Heart right ventricle (tissue), 16 donors: ENCODE data around the gene YPEL3. TPM values are rescaled to one million over a fixed set of nuclear protein-coding genes. Genes with fewer than 3 reads are reported as not detected.

Source experiments
- ATAC-seq, 8 donors: fragments of 200-7000 bp; cut with Tn5 transposase; one replicate each; pipeline ENCODE4 v1.9.1; 2020; ENCODE audit warnings: mild to moderate bottlenecking in 8 of 8, moderate library complexity in 8 of 8, moderate number of reproducible peaks in 1 of 8
- DNase-seq, 2 donors: peaks; one replicate each; pipeline ENCODE4 v3.0.0-alpha.2; 2020
- H3K27ac ChIP-seq, 10 donors: fragments of 200-600 bp; sonication (generic) in 2 of 10; one replicate each; pipeline versions ENCODE4 v1.5.0 to v1.8.0; 2020 to 2022; ENCODE audit warnings: mild to moderate bottlenecking in 3 of 10
- H3K27me3 ChIP-seq, 7 donors: fragments of 200-600 bp; one replicate each; pipeline ENCODE4 v1.8.0; 2021 to 2022; ENCODE audit warnings: mild to moderate bottlenecking in 2 of 7
- H3K36me3 ChIP-seq, 9 donors: fragments of 200-600 bp; sonication (generic) in 1 of 9; one replicate each; pipeline versions ENCODE4 v1.5.0 to v1.8.0; 2020 to 2022; ENCODE audit warnings: mild to moderate bottlenecking in 2 of 9
- H3K4me1 ChIP-seq, 9 donors: fragments of 200-600 bp; sonication (generic) in 1 of 9; one replicate each; pipeline versions ENCODE4 v1.5.0 to v1.8.0; 2020 to 2022; ENCODE audit warnings: mild to moderate bottlenecking in 4 of 9
- H3K4me3 ChIP-seq, 10 donors: fragments of 200-600 bp; sonication (generic) in 2 of 10; one replicate each; pipeline versions ENCODE4 v1.5.0 to v1.8.0; 2020 to 2022; ENCODE audit warnings: mild to moderate bottlenecking in 7 of 10, moderate library complexity in 2 of 10
- H3K9me3 ChIP-seq, 11 donors: fragments of 200-600 bp in 10 of 11; sonication (generic) in 2 of 11; one replicate each; pipeline versions ENCODE4 v1.5.0 to v1.8.0; 2013 to 2022; ENCODE audit warnings: mild to moderate bottlenecking in 2 of 11, control low read depth in 1 of 11, moderate library complexity in 1 of 11
- CTCF ChIP-seq, 9 donors: fragments of 200-600 bp; sonication (generic) in 2 of 9; IDR thresholded peaks; one replicate each; pipeline versions ENCODE4 v1.5.0 to v1.8.0; 2021 to 2022; ENCODE audit warnings: antibody characterized with exemption in 9 of 9, mild to moderate bottlenecking in 5 of 9, moderate library complexity in 1 of 9
- WGBS, 2 donors: extraction: QIAGEN DNeasy Blood & Tissue Kit; methylation state at CpG; one replicate each; pipeline ENCODE4 v1.1.7; 2013; ENCODE audit warnings: inconsistent platforms in 1 of 2; 5-methylcytosine and 5-hydroxymethylcytosine counted together
- intact Hi-C, 10 donors: fragments of 100-400 bp; cut with DNase I; formaldehyde crosslinking; loops; one replicate each; pipeline versions ENCODE4 v1.11.1 to v1.14.2; 2022
- polyA plus RNA-seq, 2 donors: library from polyadenylated mRNA; stranded (reverse); fragments of 200-250 nt; gene quantifications; one replicate each; pipeline ENCODE4 v1.2.3, GENCODE V29; 2013
- total RNA-seq, 10 donors: library from RNA; stranded (reverse); fragmentation: NEBNext Ultra II Directional in 3 of 10; extraction: Animal tissue kit (Norgen Biotek cat#: 25700) in 3 of 10; gene quantifications; one replicate each; pipeline versions ENCODE4 v1.2.1 to v1.2.4, GENCODE V29; 2021 to 2023
- donor health status: Arrhythmogenic right ventricular cardiomyopathy.
- donor health status: ischemic (EF 13 %, LVEDD 7.1; RV severe dilation, severe dysfunction).
- donor health status: healthy with polysubstance abuse.
- donor health status: DM: no; HTN: yes; CAD: no.
- donor health status: DM: no; HTN: no; CAD: no.
- donor health status: ischemic (EF 25% LVEDD 6.9; RV normal size, moderate dysfunction).
- donor health status: ischemic (EF 25% LVEDD 5.7; RV mildly dilated, moderate dysfunction).
- donor health status: healthy.
- donor health status: DM: yes; HTN: yes; CAD: no.
- donor health status: Ischemic cardiomyopathy.
- donor health status: ischemic (EF 35%, LVEDD 5.7; RV mildly dilated, moderate dysfunction).
- donor health status: nonischemic (EF 11% LVEDD 7.7; RV severe dilation, severe dysfunction).
- donor health status: DM: yes; HTN: yes; CAD: no.
- donor health status: PGD.
- donor health status: ischemic (EF 29% LVEDD 5.4; RV normal size, mild dysfunction).
- donor health status: nonischemic (EF 23%, LVEDD 6.1; RV moderate dilation, normal function).

YPEL3 gene
- total and polyA plus RNA-seq, 12 donors, result 31.5 to 203 (median 46.6) TPM

GRCh38 chr16:30046178-30046577, 49.8 kb downstream of the YPEL3 start:
- ATAC-seq (no peak), DNase-seq (no peak)
- Histone ChIP-seq H3K4me3 (no peak overlapping the region), H3K4me1 (no peaks in the 10 kb centered on the region), H3K27ac (no peak overlapping the region), H3K9me3 (no peaks in the 10 kb centered on the region), H3K27me3 (peaks cover 0 to 5% (median 0%) of the 10 kb centered on the region in 7 donors), H3K36me3 (no peaks in the 10 kb centered on the region)
- intact Hi-C loops, result no loop called here
- 78 to 79% methylated on average over 8 of the region's 8 CpGs for WGBS, 2 donors
- no peak for TF ChIP-seq CTCF (IDR thresholded peaks at IDR 0.05)

Other genes with a start within 250 kb of the YPEL3 start
- gene CDIPT, start 233.0 kb downstream of the YPEL3 start, total RNA-seq, result 10 to 100 TPM; 61.8 to 87.0 (median 72.7) TPM
- gene CDIPT, start 233.0 kb downstream of the YPEL3 start, polyA plus RNA-seq, result 10 to 100 TPM; 55.1 to 99.6 TPM
- gene SEZ6L2, start 196.7 kb downstream of the YPEL3 start, total RNA-seq, result 1 to 10 TPM in 2 of 10 donors, under 1 TPM in 8; 0.17 to 1.2 (median 0.73) TPM
- gene SEZ6L2, start 196.7 kb downstream of the YPEL3 start, polyA plus RNA-seq, result under 1 TPM in 1 of 2 donors, not detected in 1; 0.61 TPM
- gene ASPHD1, start 195.7 kb downstream of the YPEL3 start, total RNA-seq, result 1 to 10 TPM in 1 of 10 donors, under 1 TPM in 5, not detected in 4; 0.20 to 1.1 (median 0.75) TPM
- gene ASPHD1, start 195.7 kb downstream of the YPEL3 start, polyA plus RNA-seq, result under 1 TPM in 1 of 2 donors, not detected in 1; 0.28 TPM
- 1 to 10 TPM; 5.4 to 8.2 (median 7.3) TPM for gene KCTD13, start 170.0 kb downstream of the YPEL3 start, total RNA-seq
- 10 to 100 TPM in 1 of 2 donors, 1 to 10 TPM in 1; 5.2 to 18.0 TPM for gene KCTD13, start 170.0 kb downstream of the YPEL3 start, polyA plus RNA-seq
- 100 to 1,000 TPM in 1 of 10 donors, 10 to 100 TPM in 9; 53.0 to 105 (median 67.1) TPM for gene TMEM219, start 134.1 kb downstream of the YPEL3 start, total RNA-seq
- 10 to 100 TPM; 80.4 to 85.9 TPM for gene TMEM219, start 134.1 kb downstream of the YPEL3 start, polyA plus RNA-seq
- gene TAOK2, start 122.3 kb downstream of the YPEL3 start, total RNA-seq, result 10 to 100 TPM; 27.0 to 40.6 (median 32.7) TPM
- 10 to 100 TPM; 27.6 to 50.4 TPM for gene TAOK2, start 122.3 kb downstream of the YPEL3 start, polyA plus RNA-seq
- gene HIRIP3, start 100.6 kb downstream of the YPEL3 start, total RNA-seq, result 10 to 100 TPM; 14.4 to 23.2 (median 17.1) TPM
- 10 to 100 TPM; 17.9 to 22.4 TPM for gene HIRIP3, start 100.6 kb downstream of the YPEL3 start, polyA plus RNA-seq
- 10 to 100 TPM; 23.2 to 34.8 (median 30.6) TPM for gene INO80E, start 100.0 kb downstream of the YPEL3 start, total RNA-seq
- 10 to 100 TPM; 63.2 to 80.4 TPM for gene INO80E, start 100.0 kb downstream of the YPEL3 start, polyA plus RNA-seq
- under 1 TPM in 4 of 10 donors, not detected in 6; 0.27 to 0.95 (median 0.48) TPM for gene DOC2A, start 85.2 kb downstream of the YPEL3 start, total RNA-seq
- gene DOC2A, start 85.2 kb downstream of the YPEL3 start, polyA plus RNA-seq, result 1 to 10 TPM in 1 of 2 donors, under 1 TPM in 1; 0.41 to 2.7 TPM
- not detected for gene C16orf92, start 73.0 kb downstream of the YPEL3 start, total RNA-seq
- not detected for gene C16orf92, start 73.0 kb downstream of the YPEL3 start, polyA plus RNA-seq
- not detected for gene TLCD3B, start 64.9 kb downstream of the YPEL3 start, total RNA-seq
- gene TLCD3B, start 64.9 kb downstream of the YPEL3 start, polyA plus RNA-seq, result under 1 TPM in 1 of 2 donors, not detected in 1; 0.29 TPM
- gene ALDOA, start 30.5 kb downstream of the YPEL3 start, total RNA-seq, result 1,000 to 10,000 TPM; 3,057 to 4,582 (median 3,914) TPM
- gene ALDOA, start 30.5 kb downstream of the YPEL3 start, polyA plus RNA-seq, result 1,000 to 10,000 TPM; 2,873 to 3,079 TPM
- gene PPP4C, start 20.2 kb downstream of the YPEL3 start, total RNA-seq, result 10 to 100 TPM; 35.2 to 50.0 (median 42.4) TPM
- 10 to 100 TPM; 34.5 to 82.1 TPM for gene PPP4C, start 20.2 kb downstream of the YPEL3 start, polyA plus RNA-seq
- gene TBX6, start 4.3 kb downstream of the YPEL3 start, total RNA-seq, result 1 to 10 TPM in 1 of 10 donors, under 1 TPM in 9; 0.28 to 1.4 (median 0.57) TPM
- 1 to 10 TPM in 1 of 2 donors, under 1 TPM in 1; 0.28 to 1.7 TPM for gene TBX6, start 4.3 kb downstream of the YPEL3 start, polyA plus RNA-seq
- 1 to 10 TPM in 9 of 10 donors, under 1 TPM in 1; 0.85 to 3.6 (median 1.5) TPM for gene GDPD3, start 17.3 kb upstream of the YPEL3 start, total RNA-seq
- 1 to 10 TPM; 1.2 to 6.4 TPM for gene GDPD3, start 17.3 kb upstream of the YPEL3 start, polyA plus RNA-seq
- 10 to 100 TPM; 40.9 to 65.2 (median 51.8) TPM for gene MAPK3, start 27.0 kb upstream of the YPEL3 start, total RNA-seq
- gene MAPK3, start 27.0 kb upstream of the YPEL3 start, polyA plus RNA-seq, result 10 to 100 TPM; 39.9 to 56.3 TPM
- gene CORO1A, start 87.4 kb upstream of the YPEL3 start, total RNA-seq, result 10 to 100 TPM in 3 of 10 donors, 1 to 10 TPM in 7; 3.3 to 54.6 (median 5.5) TPM
- gene CORO1A, start 87.4 kb upstream of the YPEL3 start, polyA plus RNA-seq, result 10 to 100 TPM; 11.5 to 15.3 TPM
- 10 to 100 TPM; 38.2 to 74.4 (median 55.8) TPM for gene BOLA2B, start 97.5 kb upstream of the YPEL3 start, total RNA-seq
- 100 to 1,000 TPM; 193 to 226 TPM for gene BOLA2B, start 97.5 kb upstream of the YPEL3 start, polyA plus RNA-seq
- gene SLX1A, start 97.7 kb upstream of the YPEL3 start, total RNA-seq, result 10 to 100 TPM in 8 of 10 donors, 1 to 10 TPM in 2; 8.3 to 29.0 (median 17.7) TPM
- 10 to 100 TPM; 56.6 to 57.8 TPM for gene SLX1A, start 97.7 kb upstream of the YPEL3 start, polyA plus RNA-seq
- gene SULT1A3, start 103.0 kb upstream of the YPEL3 start, total RNA-seq, result 10 to 100 TPM in 2 of 10 donors, 1 to 10 TPM in 7, under 1 TPM in 1; 0.59 to 14.5 (median 5.9) TPM
- 10 to 100 TPM in 1 of 2 donors, 1 to 10 TPM in 1; 9.8 to 35.0 TPM for gene SULT1A3, start 103.0 kb upstream of the YPEL3 start, polyA plus RNA-seq
- gene NPIPB13, start 152.3 kb upstream of the YPEL3 start, total RNA-seq, result 1 to 10 TPM in 8 of 10 donors, not detected in 2; 2.5 to 8.2 (median 4.6) TPM
- 1 to 10 TPM; 2.0 to 9.8 TPM for gene NPIPB13, start 152.3 kb upstream of the YPEL3 start, polyA plus RNA-seq